GM20000 (cell line): Measurements from ENCODE around the gene RABGAP1L.

Experiments
- DNase-seq: peaks from one replicate; pipeline ENCODE4 v3.0.0; 2012; ENCODE audit warnings: low spot score
- CTCF ChIP-seq: IDR thresholded peaks from 2 replicates; pipeline ENCODE4 v1.5.1; 2012; ENCODE audit warnings: mild to moderate bottlenecking, control low read depth; ENCODE audit errors: extremely low read depth, missing control alignments

Gene RABGAP1L

GRCh38 chr1:174958396-174958795, 799.1 kb downstream of the RABGAP1L start:
- no peak for TF ChIP-seq CTCF
- no peak for DNase-seq

- no peak for TF ChIP-seq CTCF
- no peak for DNase-seq
These were observed 801.0 kb downstream of the RABGAP1L start for GRCh38 chr1:174960362-174960761.

- DNase-seq: no peak
- TF ChIP-seq CTCF: no peak
These were observed 804.3 kb downstream of the RABGAP1L start for GRCh38 chr1:174963529-174964125.

GRCh38 chr1:174964261-174964971, 805.1 kb downstream of the RABGAP1L start:
- no peak for TF ChIP-seq CTCF
- no peak for DNase-seq

- DNase-seq: no peak
- no peak for TF ChIP-seq CTCF
These were observed 805.6 kb downstream of the RABGAP1L start for GRCh38 chr1:174964972-174965361.

GRCh38 chr1:174965362-174966007, 806.2 kb downstream of the RABGAP1L start:
- no peak for TF ChIP-seq CTCF

GRCh38 chr1:174966008-174966572, 806.8 kb downstream of the RABGAP1L start:
- no peak for DNase-seq
- TF ChIP-seq CTCF: no peak

More at GRCh38 chr1:174965362-174966007, 806.2 kb downstream of the RABGAP1L start:
- DNase-seq: no peak
